H9 (cell line): Measurements from ENCODE around the gene ST7L. TPM values are rescaled to one million over a fixed set of nuclear protein-coding genes. Genes with fewer than 3 reads are reported as not detected.

Source experiments
- DNase-seq: peaks from one replicate; pipeline ENCODE4 v3.0.0-alpha.2; 2017
- H2AFZ ChIP-seq: one replicate; pipeline ENCODE4 v1.6.1; 2013; ENCODE audit warnings: mild to moderate bottlenecking, low read length, control low read depth, moderate library complexity
- H2AK5ac ChIP-seq: 2 replicates; pipeline ENCODE4 v1.6.1; 2013; ENCODE audit warnings: low read length, control low read depth, mixed read lengths; ENCODE audit not compliant: insufficient read length
- H2BK120ac ChIP-seq: one replicate; pipeline ENCODE4 v1.6.1; 2013; ENCODE audit warnings: low read depth, mild to moderate bottlenecking, low read length, control low read depth, inconsistent platforms; ENCODE audit not compliant: poor library complexity, severe bottlenecking
- H2BK12ac ChIP-seq: 2 replicates; pipeline ENCODE4 v1.6.1; 2013; ENCODE audit warnings: low read length, control low read depth, mixed read lengths, low read depth; ENCODE audit not compliant: insufficient read length
- H2BK15ac ChIP-seq: 2 replicates; pipeline ENCODE4 v1.6.1; 2013; ENCODE audit warnings: low read depth, low read length, control low read depth
- H2BK20ac ChIP-seq: one replicate; pipeline ENCODE4 v1.6.1; 2013; ENCODE audit warnings: low read depth, mild to moderate bottlenecking, low read length, control low read depth, inconsistent platforms; ENCODE audit not compliant: poor library complexity, severe bottlenecking
- H2BK5ac ChIP-seq: 2 replicates; pipeline ENCODE4 v1.6.1; 2013; ENCODE audit warnings: low read length, control low read depth, mixed read lengths; ENCODE audit not compliant: insufficient read length
- H3K14ac ChIP-seq: 2 replicates; pipeline ENCODE4 v1.6.1; 2013; ENCODE audit warnings: low read length, control low read depth; ENCODE audit not compliant: insufficient read depth
- H3K18ac ChIP-seq: 2 replicates; pipeline ENCODE4 v1.6.1; 2013; ENCODE audit warnings: low read depth, mild to moderate bottlenecking, mixed read lengths, low read length, control low read depth; ENCODE audit not compliant: insufficient read length
- H3K23ac ChIP-seq: 2 replicates; pipeline ENCODE4 v1.6.1; 2013; ENCODE audit warnings: low read length, control low read depth, mixed read lengths, low read depth; ENCODE audit not compliant: insufficient read length
- H3K23me2 ChIP-seq: 2 replicates; pipeline ENCODE4 v1.6.1; 2013; ENCODE audit warnings: low read depth, mild to moderate bottlenecking, mixed read lengths, low read length, control low read depth; ENCODE audit not compliant: insufficient read length, poor library complexity, severe bottlenecking
- H3K27ac ChIP-seq: 2 replicates; pipeline ENCODE4 v1.5.1; 2013; ENCODE audit warnings: low read length, control low read depth, mixed read lengths, low read depth; ENCODE audit not compliant: insufficient read length
- H3K27me3 ChIP-seq: 2 replicates; pipeline ENCODE4 v1.6.1; 2013; ENCODE audit warnings: low read length, control low read depth, inconsistent platforms; ENCODE audit not compliant: insufficient read depth
- H3K4ac ChIP-seq: 2 replicates; pipeline ENCODE4 v1.6.1; 2013; ENCODE audit warnings: low read depth, mild to moderate bottlenecking, control low read depth, inconsistent platforms, low read length, moderate library complexity
- H3K4me1 ChIP-seq: 2 replicates; pipeline ENCODE4 v1.6.1; 2013; ENCODE audit warnings: low read length, control low read depth, inconsistent platforms; ENCODE audit not compliant: insufficient read depth
- H3K4me2 ChIP-seq: 2 replicates; pipeline ENCODE4 v1.6.1; 2013; ENCODE audit warnings: low read length, control low read depth, mixed read lengths; ENCODE audit not compliant: insufficient read length, insufficient read depth
- H3K56ac ChIP-seq: 2 replicates; pipeline ENCODE4 v1.6.1; 2013; ENCODE audit warnings: low read depth, mild to moderate bottlenecking, mixed read lengths, low read length, control low read depth; ENCODE audit not compliant: insufficient read length
- H3K79me1 ChIP-seq: 2 replicates; pipeline ENCODE4 v1.6.1; 2013; ENCODE audit warnings: low read depth, mild to moderate bottlenecking, moderate library complexity, low read length, control low read depth, inconsistent platforms; ENCODE audit not compliant: insufficient read depth, poor library complexity, severe bottlenecking
- H3K79me2 ChIP-seq: 2 replicates; pipeline ENCODE4 v1.6.1; 2013; ENCODE audit warnings: low read length, control low read depth, inconsistent platforms; ENCODE audit not compliant: insufficient read depth
- H3K9ac ChIP-seq: 2 replicates; pipeline ENCODE4 v1.6.1; 2013; ENCODE audit warnings: low read length, control low read depth, mixed read lengths; ENCODE audit not compliant: insufficient read length; ENCODE audit errors: extremely low read depth
- H3K9me3 ChIP-seq: one replicate; pipeline ENCODE4 v1.6.1; 2013; ENCODE audit warnings: low read depth, low read length, inconsistent platforms; ENCODE audit not compliant: control insufficient read depth
- H3T11ph ChIP-seq: one replicate; pipeline ENCODE4 v1.6.1; 2013; ENCODE audit warnings: mild to moderate bottlenecking, low read length, control low read depth, inconsistent platforms
- H4K20me1 ChIP-seq: one replicate; pipeline ENCODE4 v1.6.1; 2013; ENCODE audit not compliant: control insufficient read depth, insufficient read length, insufficient read depth
- H4K5ac ChIP-seq: 2 replicates; pipeline ENCODE4 v1.6.1; 2013; ENCODE audit warnings: low read depth, mild to moderate bottlenecking, mixed read lengths, low read length, control low read depth; ENCODE audit not compliant: insufficient read length
- H4K8ac ChIP-seq: replicated peaks from 2 replicates; pipeline ENCODE4 v1.6.1; 2013; ENCODE audit warnings: low read length, control low read depth, mixed read lengths, low read depth; ENCODE audit not compliant: insufficient read length
- H4K91ac ChIP-seq: 2 replicates; pipeline ENCODE4 v1.6.1; 2013; ENCODE audit warnings: low read depth, mild to moderate bottlenecking, moderate library complexity, mixed read lengths, low read length, control low read depth; ENCODE audit not compliant: insufficient read length
- H3K27ac Mint-ChIP-seq, 3 experiments: 2 replicates in 2 of 3; 3 replicates in 1 of 3; pipeline ENCODE4 v1.8.0; 2020 to 2021; ENCODE audit warnings: mixed read lengths in 3 of 3, mild to moderate bottlenecking in 1 of 3, moderate library complexity in 1 of 3
- H3K27me3 Mint-ChIP-seq: 2 replicates; pipeline ENCODE4 v1.8.0; 2021; ENCODE audit warnings: low read depth, mild to moderate bottlenecking, moderate library complexity, mixed read lengths
- H3K36me3 Mint-ChIP-seq, 3 experiments: 2 replicates in 2 of 3; 3 replicates in 1 of 3; pipeline ENCODE4 v1.8.0; 2020 to 2021; ENCODE audit warnings: low read depth in 3 of 3, mixed read lengths in 3 of 3; ENCODE audit not compliant: insufficient read depth in 1 of 3
- H3K4me1 Mint-ChIP-seq, 2 experiments: 2 replicates each; pipeline ENCODE4 v1.8.0; 2020; ENCODE audit warnings: mixed read lengths in 2 of 2
- H3K4me3 Mint-ChIP-seq, 2 experiments: 2 replicates in 1 of 2; 3 replicates in 1 of 2; pipeline ENCODE4 v1.8.0; 2020 to 2021; ENCODE audit warnings: mild to moderate bottlenecking in 2 of 2, mixed read lengths in 2 of 2, moderate library complexity in 1 of 2
- H3K9me3 Mint-ChIP-seq, 2 experiments: 2 replicates in 1 of 2; 3 replicates in 1 of 2; pipeline ENCODE4 v1.8.0; 2020; ENCODE audit warnings: mild to moderate bottlenecking in 2 of 2, mixed read lengths in 2 of 2, moderate library complexity in 1 of 2
- whole genome bisulfite sequencing: extraction: QIAGEN DNeasy Blood & Tissue Kit; methylation state at CpG from one replicate; pipeline ENCODE4 v1.1.7; 2013; ENCODE audit warnings: missing lambda C conversion rate, low lambda C conversion rate, mixed read lengths; ENCODE audit not compliant: insufficient read length; ENCODE audit errors: extremely low coverage; 5-methylcytosine and 5-hydroxymethylcytosine counted together
- total RNA-seq: library from RNA; stranded (reverse); gene quantifications from 2 replicates; pipeline ENCODE4 v1.2.1, GENCODE V29; 2021
- TF ChIP-seq, protein P1 (sequence below): fragments of 200-600 bp; sonication (generic); conservative IDR thresholded peaks from 3 replicates; pipeline ENCODE4 v1.8.0; 2021; ENCODE audit warnings: antibody characterized with exemption, mild to moderate bottlenecking

ST7L gene
- total RNA-seq, 1 experiment from 2014 or later, result 16.0 TPM

GRCh38 chr1:112620377-112620695, 1.4 kb upstream of the ST7L start:
- no peak for DNase-seq
- Histone ChIP-seq H3K56ac (no peak overlapping the region), H4K5ac (no peak overlapping the region), H2BK12ac (no peak overlapping the region), H3K27me3 (no peaks in the 10 kb centered on the region), H3K79me1 (peaks cover 8% of the 10 kb centered on the region), H2BK5ac (no peak overlapping the region), H2BK120ac (no peak overlapping the region), H3K4me2 (peak overlapping the region; percentile 88), H3K23me2 (peaks cover 12% of the 10 kb centered on the region), H3K4ac (no peak overlapping the region), H3K27ac (no peak overlapping the region), H3K18ac (no peak overlapping the region), H3K9me3 (no peaks in the 10 kb centered on the region), H3K14ac (no peak overlapping the region), H2AK5ac (no peak overlapping the region), H3K23ac (no peak overlapping the region), H4K8ac (no peak overlapping the region), H3K9ac (peak overlapping the region; percentile 90), H2AFZ (no peak overlapping the region), H4K20me1 (no peaks in the 10 kb centered on the region), H3K79me2 (peaks cover 24% of the 10 kb centered on the region; the same call in 1 of the 2 replicates), H3K4me1 (no peaks in the 10 kb centered on the region), H4K91ac (no peak overlapping the region), H2BK15ac (no peak overlapping the region), H2BK20ac (no peak overlapping the region), H3T11ph (no peak overlapping the region)
- no peaks in the 10 kb centered on the region; the same call in 1 of the 2 replicates for H3K27me3 Mint-ChIP-seq
- TF ChIP-seq, protein P1, sequence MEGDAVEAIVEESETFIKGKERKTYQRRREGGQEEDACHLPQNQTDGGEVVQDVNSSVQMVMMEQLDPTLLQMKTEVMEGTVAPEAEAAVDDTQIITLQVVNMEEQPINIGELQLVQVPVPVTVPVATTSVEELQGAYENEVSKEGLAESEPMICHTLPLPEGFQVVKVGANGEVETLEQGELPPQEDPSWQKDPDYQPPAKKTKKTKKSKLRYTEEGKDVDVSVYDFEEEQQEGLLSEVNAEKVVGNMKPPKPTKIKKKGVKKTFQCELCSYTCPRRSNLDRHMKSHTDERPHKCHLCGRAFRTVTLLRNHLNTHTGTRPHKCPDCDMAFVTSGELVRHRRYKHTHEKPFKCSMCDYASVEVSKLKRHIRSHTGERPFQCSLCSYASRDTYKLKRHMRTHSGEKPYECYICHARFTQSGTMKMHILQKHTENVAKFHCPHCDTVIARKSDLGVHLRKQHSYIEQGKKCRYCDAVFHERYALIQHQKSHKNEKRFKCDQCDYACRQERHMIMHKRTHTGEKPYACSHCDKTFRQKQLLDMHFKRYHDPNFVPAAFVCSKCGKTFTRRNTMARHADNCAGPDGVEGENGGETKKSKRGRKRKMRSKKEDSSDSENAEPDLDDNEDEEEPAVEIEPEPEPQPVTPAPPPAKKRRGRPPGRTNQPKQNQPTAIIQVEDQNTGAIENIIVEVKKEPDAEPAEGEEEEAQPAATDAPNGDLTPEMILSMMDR, result no peak
- WGBS, result no CpG with 5 or more reads among the region's 6 CpGs
- H3K36me3 Mint-ChIP-seq, result peaks cover 3 to 9% (median 7%) of the 10 kb centered on the region in 3 experiments
- H3K4me3 Mint-ChIP-seq, result peak overlapping the region; percentile 98 to 99
- H3K9me3 Mint-ChIP-seq, result no peaks in the 10 kb centered on the region
- peak overlapping the region; percentile 97 to 99 (median 99); a peak in 6 of 7 replicates for H3K27ac Mint-ChIP-seq
- peaks cover 12 to 24% of the 10 kb centered on the region in 2 experiments for H3K4me1 Mint-ChIP-seq
